GM18502 (cell line): ENCODE data around the gene MAT1A.
"Not testable (repeated sequence)": the region's sequence is repeated elsewhere in the genome, so short reads cannot be mapped to it uniquely, and the experiment has no call there.

Experiments
- ATAC-seq: cut with Tn5 transposase; IDR thresholded peaks from one replicate; pipeline ENCODE4 v1.9.1; 2021; ENCODE audit warnings: mild to moderate bottlenecking; ENCODE audit not compliant: unreplicated experiment, poor library complexity

Gene MAT1A

GRCh38 chr10:80268266-80268665, 21.2 kb downstream of the MAT1A start:
- no peak for ATAC-seq

DNA sequence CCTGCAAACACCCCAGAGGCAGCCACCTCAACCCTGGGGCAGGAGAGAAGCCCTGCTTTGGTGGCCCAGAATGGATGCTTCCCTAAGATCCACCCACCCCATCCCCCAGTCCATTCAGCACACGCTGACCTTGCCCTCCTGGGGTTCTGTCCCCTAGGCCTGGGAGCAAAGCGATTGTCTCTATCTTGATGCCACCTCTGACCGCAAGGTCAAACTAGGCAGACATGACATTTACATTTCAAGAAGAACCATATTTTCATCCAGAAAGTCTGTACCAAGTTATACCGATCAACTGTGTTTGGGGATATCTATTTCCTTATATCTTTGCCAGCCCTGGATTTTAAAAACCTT, 23.0 kb downstream of the MAT1A start:
- ATAC-seq, result no peak

DNA sequence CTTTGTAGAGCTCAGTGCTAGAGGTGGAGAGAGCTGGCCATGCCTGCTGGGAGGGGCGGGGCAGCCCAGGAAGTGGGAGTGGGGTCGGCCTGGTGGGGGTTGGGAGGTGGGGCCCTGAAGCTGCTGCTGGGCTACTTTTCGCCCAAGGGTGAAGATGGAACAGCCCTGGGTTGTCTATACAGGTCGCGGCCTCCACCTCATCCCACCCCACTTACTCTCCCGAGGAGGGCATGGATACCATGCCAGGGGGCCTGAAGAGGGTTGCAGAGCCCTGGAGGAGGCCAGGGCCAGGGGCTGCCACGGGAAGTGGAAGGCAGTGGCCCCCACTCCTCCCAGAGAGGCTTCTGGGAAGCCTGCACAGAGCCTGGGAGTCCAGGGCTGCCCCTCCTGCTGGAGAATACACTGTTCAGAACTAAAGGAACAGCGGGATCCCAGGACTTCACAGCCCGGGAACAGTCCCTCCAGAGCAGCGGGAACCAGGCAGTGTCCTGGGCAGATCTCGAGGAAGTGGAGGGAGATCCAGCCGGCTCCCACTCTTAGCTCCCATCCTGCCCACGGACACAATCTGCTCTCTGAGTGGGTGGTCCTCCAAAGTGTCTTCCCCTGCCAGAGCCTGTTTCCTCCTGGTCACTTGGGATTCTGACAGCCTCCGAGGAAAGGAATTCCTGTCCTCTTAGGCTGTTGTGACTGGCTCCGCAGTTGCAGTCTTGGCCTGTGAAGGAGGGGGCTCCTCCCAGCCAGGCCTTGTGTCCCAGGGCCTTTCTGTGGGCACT, 23.5 kb downstream of the MAT1A start:
- no peak for ATAC-seq

- ATAC-seq, result no peak
Measured at GRCh38 chr10:80264081-80265056, 25.1 kb downstream of the MAT1A start.

DNA sequence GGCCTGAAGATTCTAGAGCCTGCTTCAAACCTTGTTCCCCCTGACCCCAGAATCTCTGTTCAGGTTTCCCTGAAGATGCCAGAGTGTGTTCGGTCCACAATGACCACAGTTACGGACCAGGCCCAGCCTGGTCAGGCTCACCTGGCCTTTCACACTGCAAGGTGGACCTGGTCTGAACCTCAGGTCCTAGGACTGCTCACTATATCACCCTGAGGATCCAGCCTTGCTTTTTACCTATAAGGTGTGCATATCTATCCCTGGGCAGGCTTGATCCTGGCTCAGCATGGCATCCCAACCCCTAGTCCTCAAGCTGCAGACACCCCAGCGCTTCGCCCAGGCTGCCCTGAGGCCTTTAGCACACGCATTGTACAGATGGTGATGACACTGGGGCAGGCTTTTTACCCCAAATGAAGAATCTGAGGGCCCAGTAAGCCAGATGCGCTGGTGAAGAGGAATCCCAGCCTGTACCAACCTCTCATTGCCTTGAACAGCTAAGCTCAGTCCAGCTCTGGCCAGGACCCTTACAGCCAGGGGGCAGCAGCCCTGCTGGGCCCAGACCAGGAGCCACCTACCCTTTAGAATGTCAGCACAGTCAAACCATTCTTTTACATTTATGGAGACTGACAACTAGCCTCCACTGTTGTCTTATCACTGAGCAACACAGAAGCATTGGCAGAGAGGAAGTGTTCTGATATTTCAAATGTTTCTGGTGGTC, 28.0 kb downstream of the MAT1A start:
- ATAC-seq, result no peak

GRCh38 chr10:80260295-80261243, 28.9 kb downstream of the MAT1A start:
- ATAC-seq, result no peak

DNA sequence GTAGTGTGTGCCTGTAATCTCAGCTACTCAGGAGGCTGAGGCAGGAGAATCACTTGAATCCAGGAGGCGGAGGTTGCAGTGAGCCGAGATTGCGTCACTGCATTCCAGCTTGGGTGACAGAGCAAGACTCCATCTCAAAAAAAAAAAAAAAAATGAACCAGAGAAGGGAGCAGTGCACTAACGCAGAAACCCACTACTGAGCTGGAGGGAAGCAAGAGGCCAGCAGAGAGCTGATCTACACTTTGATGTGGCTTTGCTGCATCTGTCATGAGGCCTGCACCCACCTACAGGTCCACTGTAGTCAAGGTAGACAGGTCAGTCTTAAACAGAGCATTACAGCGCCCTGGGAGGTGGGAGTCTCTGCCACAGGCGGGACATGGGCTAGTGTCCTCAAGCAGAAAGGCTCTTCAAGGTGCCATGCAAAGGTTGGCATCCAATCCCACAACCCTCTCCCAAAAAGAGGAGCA, 30.0 kb downstream of the MAT1A start:
- ATAC-seq, result no peak

- ATAC-seq, result not testable (repeated sequence)
Measured at GRCh38 chr10:80256798-80257197, 32.7 kb downstream of the MAT1A start.

DNA sequence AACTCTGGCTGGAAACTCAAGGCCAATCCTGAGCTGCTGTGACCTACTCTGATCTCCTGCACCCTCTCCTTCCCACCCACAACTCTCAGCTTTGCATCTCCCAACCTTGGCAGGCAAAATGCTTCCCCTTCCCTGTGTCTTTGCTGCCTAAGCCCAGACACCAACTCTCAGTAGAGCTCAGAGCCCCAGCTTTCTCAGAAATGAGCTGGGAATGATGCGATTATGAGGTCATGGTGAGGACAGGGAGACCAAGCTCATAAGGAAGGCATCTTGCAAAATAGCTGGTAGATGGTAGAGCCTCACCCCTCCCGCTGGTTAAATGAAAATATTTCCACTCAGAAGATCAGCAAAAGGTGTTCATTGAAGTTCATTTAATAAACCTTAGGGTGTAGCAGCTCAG, 34.7 kb downstream of the MAT1A start:
- not testable (repeated sequence) for ATAC-seq

- peak; percentile 5 for ATAC-seq
Measured at GRCh38 chr10:80253963-80254271, 35.5 kb downstream of the MAT1A start.

- peak; percentile 58 for ATAC-seq
Measured at GRCh38 chr10:80253266-80253962, 36.0 kb downstream of the MAT1A start.

GRCh38 chr10:80252296-80252887, 37.1 kb downstream of the MAT1A start:
- no peak for ATAC-seq

GRCh38 chr10:80251703-80252280, 37.7 kb downstream of the MAT1A start:
- ATAC-seq, result not testable (repeated sequence)

- ATAC-seq, result not testable (repeated sequence)
Measured at GRCh38 chr10:80250399-80250798, 39.1 kb downstream of the MAT1A start.

DNA sequence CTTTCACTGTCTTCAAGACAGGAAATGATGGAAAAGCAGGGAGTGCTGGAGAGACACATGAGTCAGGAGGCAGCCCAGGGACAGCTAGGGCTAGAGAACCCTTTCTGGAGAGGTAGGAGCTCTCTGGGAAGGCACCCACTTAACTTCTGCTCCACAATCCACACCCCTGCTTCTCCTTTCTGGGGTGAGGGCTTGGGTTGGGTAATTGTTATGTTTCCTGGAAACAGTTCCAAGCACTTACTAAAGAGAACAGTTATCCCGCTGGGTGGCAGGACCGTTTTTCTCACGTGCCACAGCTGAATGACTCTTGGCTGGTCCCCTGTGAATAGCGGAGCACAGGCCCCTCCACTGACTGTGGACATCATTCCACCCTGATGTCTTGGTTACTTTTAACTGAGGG, 39.6 kb downstream of the MAT1A start:
- not testable (repeated sequence) for ATAC-seq

DNA sequence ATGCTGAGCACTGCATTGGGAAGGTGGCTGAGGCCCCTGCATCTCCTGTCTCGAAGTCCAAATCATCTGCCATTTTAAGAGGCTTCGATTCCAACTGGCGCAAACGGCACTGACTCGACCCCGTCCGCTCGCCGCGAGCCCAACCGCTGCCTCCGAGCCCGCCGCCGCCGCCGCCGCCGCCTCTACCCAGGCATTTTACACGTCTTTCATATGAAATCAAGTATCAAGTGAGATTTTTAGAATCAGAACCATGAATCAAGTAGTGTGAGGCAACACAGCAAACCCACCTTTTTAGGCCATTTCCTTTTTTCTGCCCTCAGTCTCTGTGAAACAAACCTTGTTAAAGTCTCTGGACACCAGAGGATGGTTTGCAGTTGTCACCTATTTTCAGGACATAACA, 41.8 kb downstream of the MAT1A start:
- not testable (repeated sequence) for ATAC-seq

DNA sequence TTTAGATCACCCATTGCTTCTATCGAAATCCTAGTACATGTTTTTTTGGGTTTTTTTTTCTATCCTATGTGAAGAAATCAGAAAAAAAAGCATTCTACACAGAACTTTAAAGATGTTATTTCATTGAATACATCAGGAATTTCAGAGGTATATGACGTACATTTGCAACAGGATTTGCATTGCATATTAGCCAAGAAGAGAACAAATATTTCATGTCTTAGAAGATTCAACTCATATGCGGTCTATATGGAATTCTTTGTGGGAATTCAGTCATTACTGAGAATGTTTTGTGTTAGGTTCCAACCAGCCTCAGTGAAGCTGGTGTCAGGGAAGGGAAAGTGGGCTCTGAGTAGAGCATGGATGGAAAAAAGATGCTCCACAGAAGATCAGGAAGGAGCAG, 45.1 kb downstream of the MAT1A start:
- not testable (repeated sequence) for ATAC-seq

DNA sequence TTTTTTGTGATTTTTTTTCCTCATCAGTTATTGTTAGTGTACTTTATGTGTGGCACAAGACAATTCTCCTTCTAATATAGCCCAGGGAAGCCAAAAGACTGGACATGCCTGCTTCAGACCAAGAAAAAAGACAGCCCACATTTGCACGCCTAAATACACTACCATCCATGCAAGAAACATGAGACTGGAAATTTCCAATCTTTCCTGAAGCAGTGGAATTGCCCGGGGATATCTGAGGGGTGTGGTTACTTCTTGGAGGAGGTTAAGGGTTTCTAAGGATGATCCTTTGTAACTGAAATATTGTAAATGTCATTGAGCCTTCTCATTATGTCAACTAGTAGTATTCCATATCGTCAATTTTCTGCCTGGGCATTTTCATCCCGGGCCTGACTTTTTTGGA, 47.1 kb downstream of the MAT1A start:
- not testable (repeated sequence) for ATAC-seq
